Neural cell (in vitro differentiated cells): ENCODE measurements around the gene ATP8B2. TPM values are rescaled to one million over a fixed set of nuclear protein-coding genes. Genes with fewer than 3 reads are reported as not detected.

ENCODE experiments used
- H2AFZ ChIP-seq: fragments of 200-600, 300-800 bp; sonication (generic), shearing (Covaris generic); 2 replicates; pipeline ENCODE4 v1.6.0; 2014; ENCODE audit warnings: low read depth, mild to moderate bottlenecking, antibody characterized with exemption, low read length, moderate library complexity
- H3F3A ChIP-seq: fragments of 200-600 bp; shearing (Covaris generic); 2 replicates; pipeline ENCODE4 v1.6.1; 2016; ENCODE audit warnings: mild to moderate bottlenecking, moderate library complexity, mixed read lengths, antibody characterized with exemption, low read length; ENCODE audit not compliant: insufficient read depth, poor library complexity, severe bottlenecking
- H3K27ac ChIP-seq: fragments of 200-600, 300-800 bp; sonication (generic), shearing (Covaris generic); 2 replicates; pipeline ENCODE4 v1.5.1; 2014; ENCODE audit warnings: mild to moderate bottlenecking, low read length, moderate library complexity
- H3K27me3 ChIP-seq: fragments of 300-800, 200-600 bp; sonication (generic), shearing (Covaris generic); 2 replicates; pipeline ENCODE4 v1.6.0; 2014; ENCODE audit warnings: mild to moderate bottlenecking, low read depth, low read length, moderate library complexity; ENCODE audit not compliant: insufficient read depth
- H3K36me3 ChIP-seq: fragments of 300-800, 200-600 bp; sonication (generic), shearing (Covaris generic); 2 replicates; pipeline ENCODE4 v1.5.1; 2014; ENCODE audit warnings: mild to moderate bottlenecking, antibody characterized with exemption, low read length, moderate library complexity; ENCODE audit not compliant: insufficient read depth
- H3K4me2 ChIP-seq: fragments of 300-800, 200-600 bp; sonication (generic), shearing (Covaris generic); 2 replicates; pipeline ENCODE4 v1.6.0; 2014; ENCODE audit warnings: mild to moderate bottlenecking, low read length
- H3K4me3 ChIP-seq: fragments of 300-800, 200-600 bp; sonication (generic), shearing (Covaris generic); 2 replicates; pipeline ENCODE4 v1.5.1; 2014; ENCODE audit warnings: mild to moderate bottlenecking, low read length, moderate library complexity
- H3K79me2 ChIP-seq: fragments of 200-600 bp; shearing (Covaris generic); replicated peaks from 2 replicates; pipeline ENCODE4 v1.6.0; 2014; ENCODE audit warnings: mild to moderate bottlenecking, low read length, moderate library complexity; ENCODE audit not compliant: insufficient read depth
- H3K9ac ChIP-seq: fragments of 300-800, 200-600 bp; sonication (generic), shearing (Covaris generic); 2 replicates; pipeline ENCODE4 v1.6.1; 2016; ENCODE audit warnings: mild to moderate bottlenecking, low read length, mixed read lengths
- H3K9me2 ChIP-seq: fragments of 200-600 bp; shearing (Covaris generic); 2 replicates; pipeline ENCODE4 v1.6.1; 2016; ENCODE audit warnings: mild to moderate bottlenecking, low read length, mixed read lengths; ENCODE audit not compliant: insufficient read depth
- H3K9me3 ChIP-seq: fragments of 200-600, 300-800 bp; sonication (generic), shearing (Covaris generic); 2 replicates; pipeline ENCODE4 v1.6.1; 2016; ENCODE audit warnings: mild to moderate bottlenecking, mixed run types, low read length, moderate library complexity, mixed read lengths
- H4K20me1 ChIP-seq: fragments of 200-600 bp; shearing (Covaris generic); 2 replicates; pipeline ENCODE4 v1.6.1; 2016; ENCODE audit warnings: mild to moderate bottlenecking, mixed run types; ENCODE audit not compliant: insufficient read depth
- CTCF ChIP-seq: fragments of 450-650 bp; IDR thresholded peaks from 2 replicates; pipeline ENCODE4 v1.5.1; 2014; ENCODE audit warnings: antibody characterized with exemption, mild to moderate bottlenecking, moderate library complexity; ENCODE audit not compliant: poor library complexity, severe bottlenecking
- EP300 ChIP-seq: fragments of 450-650 bp; conservative IDR thresholded peaks from 2 replicates; pipeline ENCODE4 v1.6.1; 2014; ENCODE audit warnings: antibody characterized with exemption, mild to moderate bottlenecking, moderate library complexity; ENCODE audit not compliant: poor library complexity, severe bottlenecking
- EZH2 ChIP-seq: fragments of 200-600, 300-800 bp; shearing (Covaris generic), sonication (generic); IDR thresholded peaks from 2 replicates; pipeline ENCODE4 v1.6.1; 2014; ENCODE audit warnings: antibody characterized with exemption, low read length, borderline replicate concordance, mild to moderate bottlenecking; ENCODE audit not compliant: insufficient read depth, poor library complexity, severe bottlenecking
- MXI1 ChIP-seq: fragments of 450-650 bp; conservative IDR thresholded peaks from 2 replicates; pipeline ENCODE4 v1.6.1; 2014; ENCODE audit warnings: antibody characterized with exemption, mild to moderate bottlenecking; ENCODE audit not compliant: poor library complexity, severe bottlenecking
- POLR2AphosphoS5 ChIP-seq: IDR thresholded peaks from 2 replicates; pipeline ENCODE4 v1.6.1; 2012
- RAD21 ChIP-seq: fragments of 450-650 bp; conservative IDR thresholded peaks from 2 replicates; pipeline ENCODE4 v1.6.1; 2014; ENCODE audit warnings: antibody characterized with exemption, mild to moderate bottlenecking, moderate library complexity
- REST ChIP-seq: IDR thresholded peaks from 2 replicates; pipeline ENCODE4 v1.6.1; 2012; ENCODE audit warnings: borderline replicate concordance
- SMC3 ChIP-seq: fragments of 450-650 bp; conservative IDR thresholded peaks from 2 replicates; pipeline ENCODE4 v1.6.1; 2014; ENCODE audit warnings: antibody characterized with exemption, mild to moderate bottlenecking, moderate library complexity; ENCODE audit not compliant: poor library complexity
- TAF1 ChIP-seq: IDR thresholded peaks from 2 replicates; pipeline ENCODE4 v1.6.1; 2012; ENCODE audit warnings: low read depth
- polyA plus RNA-seq: library from polyadenylated mRNA; depleted of rRNA; stranded (reverse); fragments of >200 nt; gene quantifications from 2 replicates; pipeline ENCODE4 v1.2.3, GENCODE V29; 2014

Gene ATP8B2
- polyA plus RNA-seq, 1 donor from 2014 or later, result 71.3 TPM

DNA sequence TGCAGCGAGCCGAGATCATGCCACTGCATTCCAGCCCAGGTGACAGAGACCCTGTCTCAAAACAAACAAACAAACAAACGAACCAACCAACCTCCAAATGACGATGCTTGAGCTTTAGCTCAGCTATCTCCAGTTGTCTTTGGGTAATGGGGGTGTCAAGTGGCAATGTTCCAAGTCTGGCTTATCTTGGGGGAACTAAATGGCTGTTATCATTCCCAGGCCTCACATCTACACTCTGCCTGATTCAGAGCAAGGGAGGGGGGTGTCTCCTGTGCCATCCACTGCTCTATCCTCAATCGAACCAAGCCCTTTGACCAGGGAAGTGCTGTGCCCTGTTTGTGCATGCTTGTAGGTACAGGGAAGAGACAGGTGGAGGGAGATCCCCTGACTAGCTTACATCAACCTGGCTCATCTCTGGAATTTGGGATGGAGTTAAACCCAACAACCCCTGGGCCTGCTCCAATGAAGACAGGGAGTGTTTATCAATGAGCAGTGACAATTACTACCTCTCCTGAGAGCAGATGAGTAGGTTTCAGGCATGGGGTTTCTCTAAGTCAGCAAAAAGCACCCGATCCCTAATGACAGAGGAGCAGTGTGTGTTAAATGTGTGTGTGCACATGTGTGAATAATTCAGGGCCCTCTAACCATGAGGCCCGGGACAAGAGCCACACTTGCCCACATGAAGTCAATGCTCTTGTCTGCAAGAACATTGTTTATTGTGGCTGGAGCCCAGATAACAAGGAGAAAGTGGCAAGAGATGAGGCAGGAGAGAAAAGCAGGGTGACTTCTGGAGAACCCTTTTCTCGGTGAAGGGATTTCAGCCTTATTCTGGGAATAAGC, 59.5 kb downstream of the ATP8B2 start:
- H2AFZ ChIP-seq, result no peak overlapping the region
- TF ChIP-seq EZH2 (no peak), MXI1 (no peak), TAF1 (no peak), REST (no peak), SMC3 (no peak), EP300 (no peak), CTCF (no peak), RAD21 (no peak), POLR2AphosphoS5 (no peak)

DNA sequence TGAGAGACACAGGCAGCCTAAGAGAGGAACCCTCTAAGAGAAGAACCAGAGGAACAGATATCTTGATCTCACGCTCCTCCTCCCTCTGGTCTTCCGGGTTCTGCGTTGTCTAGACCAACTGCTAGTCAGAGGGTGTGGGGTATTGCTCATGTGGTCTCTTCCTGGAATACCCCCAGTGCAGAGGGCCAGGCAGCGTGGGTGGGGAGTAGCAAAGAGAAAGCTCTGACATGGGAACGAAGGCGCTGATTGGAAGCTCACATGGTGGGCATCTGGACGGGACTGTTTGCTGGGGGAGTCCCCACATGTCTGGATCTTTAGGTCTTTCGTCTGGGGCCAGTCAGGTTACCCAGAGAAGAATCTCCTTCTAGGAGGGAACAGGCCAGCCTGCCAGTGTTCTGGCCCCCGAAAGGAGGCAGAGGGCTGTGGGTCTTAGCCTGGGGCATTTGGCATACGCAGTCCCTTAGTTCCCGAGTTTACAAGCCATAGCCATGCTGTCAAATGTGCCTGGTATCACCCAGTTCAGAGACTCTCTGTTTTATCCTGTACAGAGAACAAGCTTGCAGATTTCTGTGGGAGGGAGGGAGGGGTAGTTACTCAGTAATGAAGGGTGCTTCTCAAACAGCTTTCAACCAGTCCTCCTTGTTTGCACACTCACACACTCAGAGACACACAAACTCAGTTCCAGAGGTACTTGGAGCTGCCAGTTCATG, 61.5 kb downstream of the ATP8B2 start:
- no peaks in the 10 kb centered on the region for H3K9me2 ChIP-seq
- no peaks in the 10 kb centered on the region for H3K79me2 ChIP-seq
- no peaks in the 10 kb centered on the region for H3K9me3 ChIP-seq
- no peak overlapping the region for H3K4me2 ChIP-seq
- H3K4me3 ChIP-seq, result no peak overlapping the region
- no peak overlapping the region for H2AFZ ChIP-seq
- H3K9ac ChIP-seq, result no peak overlapping the region
- no peaks in the 10 kb centered on the region for H3K36me3 ChIP-seq
- no peak for TF ChIP-seq EP300
- no peak for TF ChIP-seq TAF1
- no peak for TF ChIP-seq SMC3
- no peak for TF ChIP-seq CTCF
- no peak for TF ChIP-seq POLR2AphosphoS5
- TF ChIP-seq RAD21, result no peak
- TF ChIP-seq MXI1, result no peak
- H3F3A ChIP-seq, result no peaks in the 10 kb centered on the region
- no peaks in the 10 kb centered on the region for H4K20me1 ChIP-seq
- H3K27ac ChIP-seq, result no peak overlapping the region
- no peaks in the 10 kb centered on the region for H3K27me3 ChIP-seq

More for the DNA sequence above, 59.5 kb downstream of the ATP8B2 start:
- no peak overlapping the region for H3K9ac ChIP-seq
- no peaks in the 10 kb centered on the region for H3K9me3 ChIP-seq
- no peaks in the 10 kb centered on the region for H4K20me1 ChIP-seq
- no peaks in the 10 kb centered on the region for H3K36me3 ChIP-seq
- H3K79me2 ChIP-seq, result no peaks in the 10 kb centered on the region
- H3K27me3 ChIP-seq, result no peaks in the 10 kb centered on the region
- H3F3A ChIP-seq, result no peaks in the 10 kb centered on the region
- no peaks in the 10 kb centered on the region for H3K9me2 ChIP-seq
- no peak overlapping the region for H3K4me2 ChIP-seq
- no peak overlapping the region for H3K27ac ChIP-seq
- no peak overlapping the region for H3K4me3 ChIP-seq
